ENCODE measurements around the gene PKP4.
A peak's percentile ranks its signal among the peaks of the same experiment; 100 is the strongest.
"Not testable (repeated sequence)": the region's sequence is repeated elsewhere in the genome, so short reads cannot be mapped to it uniquely, and the experiment has no call there.

Gene PKP4

GRCh38 chr2:158456309-158457066, at the start of gene PKP4, which contains the start of gene CCDC148:
TSS of gene PKP4 (plus strand) at chr2:158456952. CDS start at chr2:158533185, 76,233 bp downstream.
TSS of gene CCDC148 (minus strand) at chr2:158456753. CDS start at chr2:158456439, 314 bp downstream.
- peak within 1 kb of the TSS; percentile 90 for H3K27ac ChIP-seq
- peak; percentile 60 for DNase-seq (ENCODE audit: low read depth, low spot score)

GRCh38 chr2:158407031-158407430, 49.7 kb upstream of the PKP4 start:
- DNase-seq (ENCODE audit: low read depth, low spot score) = no peak
- no peak overlapping the region for H3K27ac ChIP-seq

- no peak overlapping the region for H3K27ac ChIP-seq
- no peak for DNase-seq (ENCODE audit: low read depth, low spot score)
These were observed 46.6 kb upstream of the PKP4 start for GRCh38 chr2:158410132-158410531.

- no peak overlapping the region for H3K27ac ChIP-seq
- no peak for DNase-seq (ENCODE audit: low read depth, low spot score)
These were observed 45.0 kb upstream of the PKP4 start for GRCh38 chr2:158411748-158412147.

- H3K27ac ChIP-seq = no peak overlapping the region
- no peak for DNase-seq (ENCODE audit: low read depth, low spot score)
These were observed 44.5 kb upstream of the PKP4 start for GRCh38 chr2:158412206-158412605.

GRCh38 chr2:158413581-158413980, 43.2 kb upstream of the PKP4 start:
- DNase-seq (ENCODE audit: low read depth, low spot score) = no peak
- H3K27ac ChIP-seq = no peak overlapping the region

GRCh38 chr2:158414538-158414937, 42.2 kb upstream of the PKP4 start:
- DNase-seq (ENCODE audit: low read depth, low spot score) = no peak
- H3K27ac ChIP-seq = no peak overlapping the region

- no peak overlapping the region for H3K27ac ChIP-seq
- no peak for DNase-seq (ENCODE audit: low read depth, low spot score)
These were observed 24.6 kb upstream of the PKP4 start for GRCh38 chr2:158432117-158432516.

- DNase-seq (ENCODE audit: low read depth, low spot score); H3K27ac ChIP-seq: not testable (repeated sequence)
These were observed 23.0 kb upstream of the PKP4 start for GRCh38 chr2:158433716-158434115.

- not testable (repeated sequence) for DNase-seq (ENCODE audit: low read depth, low spot score); H3K27ac ChIP-seq
These were observed 17.7 kb upstream of the PKP4 start for GRCh38 chr2:158439062-158439461.

GRCh38 chr2:158443606-158444005, 13.1 kb upstream of the PKP4 start:
- no peak overlapping the region for H3K27ac ChIP-seq
- no peak for DNase-seq (ENCODE audit: low read depth, low spot score)

GRCh38 chr2:158457092-158457825, 507 bp downstream of the PKP4 start:
- DNase-seq (ENCODE audit: low read depth, low spot score) = no peak
- peak overlapping the region; percentile 90 for H3K27ac ChIP-seq

GRCh38 chr2:158457826-158458616, 1.3 kb downstream of the PKP4 start:
- DNase-seq (ENCODE audit: low read depth, low spot score) = no peak
- H3K27ac ChIP-seq = peak overlapping the region; percentile 90

- no peak for DNase-seq (ENCODE audit: low read depth, low spot score)
- H3K27ac ChIP-seq = peak overlapping the region; percentile 90
These were observed 1.8 kb downstream of the PKP4 start for GRCh38 chr2:158458617-158458920.

GRCh38 chr2:158459161-158460003, 2.6 kb downstream of the PKP4 start:
- no peak overlapping the region for H3K27ac ChIP-seq
- DNase-seq (ENCODE audit: low read depth, low spot score) = no peak

- DNase-seq (ENCODE audit: low read depth, low spot score) = no peak
- no peak overlapping the region for H3K27ac ChIP-seq
These were observed 4.0 kb downstream of the PKP4 start for GRCh38 chr2:158460632-158461297.

- H3K27ac ChIP-seq = no peak overlapping the region
- DNase-seq (ENCODE audit: low read depth, low spot score) = no peak
These were observed 6.8 kb downstream of the PKP4 start for GRCh38 chr2:158463496-158464095.

- DNase-seq (ENCODE audit: low read depth, low spot score) = no peak
- H3K27ac ChIP-seq = no peak overlapping the region
These were observed 7.9 kb downstream of the PKP4 start for GRCh38 chr2:158464426-158465281.
